AG08395 (cell line): Measurements from ENCODE around the gene SPDYE6.
"Not testable (repeated sequence)": the region's sequence is repeated elsewhere in the genome, so short reads cannot be mapped to it uniquely, and the experiment has no call there.

Experiments
- DNase-seq: peaks from one replicate; pipeline ENCODE4 v3.0.0; 2012; ENCODE audit warnings: mixed read lengths, low spot score

SPDYE6 gene

GRCh38 chr7:102356344-102356743 lies at the start of gene SPDYE6:
Gene SPDYE6 (minus strand): TSS chr7:102356444. CDS start chr7:102356023, 421 bp downstream.
- DNase-seq: not testable (repeated sequence)

GRCh38 chr7:102404862-102405188 lies 48.6 kb upstream of the SPDYE6 start:
- not testable (repeated sequence) for DNase-seq

- DNase-seq: peak; percentile 82
Measured at GRCh38 chr7:102404005-102404861, 48.0 kb upstream of the SPDYE6 start.

GRCh38 chr7:102403563-102403962 lies 47.3 kb upstream of the SPDYE6 start:
- no peak for DNase-seq

GRCh38 chr7:102400360-102400759 lies 44.1 kb upstream of the SPDYE6 start:
- DNase-seq: no peak

GRCh38 chr7:102398543-102398942 lies 42.3 kb upstream of the SPDYE6 start:
- DNase-seq: no peak

- no peak for DNase-seq
Measured at GRCh38 chr7:102396710-102397019, 40.4 kb upstream of the SPDYE6 start.

GRCh38 chr7:102395873-102396709 lies 39.8 kb upstream of the SPDYE6 start, which contains the start of gene PRKRIP1:
Gene PRKRIP1 (plus strand): TSS chr7:102396363. CDS start chr7:102396412, 49 bp downstream.
- peak; percentile 91 for DNase-seq

- DNase-seq: no peak
Measured at GRCh38 chr7:102395592-102395872, 39.3 kb upstream of the SPDYE6 start.

GRCh38 chr7:102393467-102393866 lies 37.2 kb upstream of the SPDYE6 start:
- no peak for DNase-seq

GRCh38 chr7:102392330-102392729 lies 36.1 kb upstream of the SPDYE6 start:
- DNase-seq: no peak

- peak; percentile 87 for DNase-seq
Measured at GRCh38 chr7:102390697-102391484, 34.6 kb upstream of the SPDYE6 start.

GRCh38 chr7:102389810-102390209 lies 33.6 kb upstream of the SPDYE6 start:
- DNase-seq: no peak

GRCh38 chr7:102387064-102387463 lies 30.8 kb upstream of the SPDYE6 start:
- DNase-seq: no peak

- DNase-seq: not testable (repeated sequence)
Measured at GRCh38 chr7:102381696-102382425, 25.6 kb upstream of the SPDYE6 start.

GRCh38 chr7:102380837-102381236 lies 24.6 kb upstream of the SPDYE6 start:
- DNase-seq: not testable (repeated sequence)

- no peak for DNase-seq
Measured at GRCh38 chr7:102376964-102377466, 20.8 kb upstream of the SPDYE6 start.

GRCh38 chr7:102372796-102373195 lies 16.6 kb upstream of the SPDYE6 start:
- DNase-seq: not testable (repeated sequence)

- DNase-seq: not testable (repeated sequence)
Measured at GRCh38 chr7:102370038-102370437, 13.8 kb upstream of the SPDYE6 start.

- DNase-seq: not testable (repeated sequence)
Measured at GRCh38 chr7:102365390-102365789, 9.1 kb upstream of the SPDYE6 start.

- not testable (repeated sequence) for DNase-seq
Measured at GRCh38 chr7:102364394-102364886, 8.2 kb upstream of the SPDYE6 start.
